ENCODE results near the gene PIGM.

PIGM gene

DNA sequence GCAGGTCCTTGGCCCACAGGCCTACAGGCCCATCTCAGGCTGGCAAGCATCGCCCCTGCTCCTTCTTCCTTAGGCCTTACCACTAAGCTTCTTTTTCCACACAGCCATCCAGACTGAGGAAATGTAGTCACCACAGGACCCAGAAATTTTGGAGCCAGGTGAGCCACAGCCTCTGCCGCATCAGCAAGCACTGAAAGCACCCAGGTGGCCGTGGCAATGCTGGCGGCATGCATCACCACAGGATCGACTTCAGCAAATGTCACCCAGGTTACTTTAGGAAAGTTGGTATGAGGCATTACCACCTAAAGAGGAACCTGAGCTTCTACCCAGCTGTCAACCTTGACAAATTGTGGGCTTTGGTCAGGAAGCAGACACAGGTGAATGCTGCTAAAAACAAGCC, 11.6 kb downstream of the PIGM start:
- DNase-seq, result no peak

DNA sequence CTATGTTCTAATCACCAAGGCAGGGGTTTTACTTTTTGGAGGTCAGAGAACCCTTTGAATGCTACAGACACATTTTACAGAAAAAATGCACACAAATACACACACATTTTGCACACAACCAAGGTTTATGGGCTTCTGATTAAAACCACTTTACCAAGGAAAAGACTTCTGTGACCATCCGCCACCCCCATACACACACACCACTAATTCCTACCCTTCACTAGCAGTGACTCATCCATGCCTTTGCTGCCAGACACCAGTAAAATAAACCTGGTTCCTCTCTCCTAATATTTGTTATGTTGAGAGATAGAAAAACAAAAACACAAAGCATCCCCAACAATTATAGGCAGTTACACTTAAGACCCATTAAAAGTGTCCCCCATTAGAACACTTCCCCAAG, 12.9 kb downstream of the PIGM start:
- no peak for DNase-seq

DNA sequence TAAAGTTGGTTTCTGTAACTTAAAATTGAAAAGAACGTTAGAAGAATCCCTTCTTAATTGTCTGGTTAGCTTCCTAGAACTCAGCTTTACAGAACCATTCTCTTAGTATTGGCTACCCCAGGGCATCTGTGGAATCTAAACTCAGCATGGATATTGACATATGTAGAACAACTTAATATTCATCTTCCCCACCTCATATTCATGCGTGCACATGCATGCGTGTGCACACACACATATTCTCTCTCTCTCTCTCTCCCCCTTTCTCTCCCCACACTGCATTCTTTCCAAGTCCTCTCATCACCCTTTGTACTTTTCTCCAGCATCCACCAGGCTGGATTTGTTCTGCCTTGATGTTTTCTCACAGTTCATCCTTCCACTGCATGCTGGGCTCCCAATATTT, 13.4 kb downstream of the PIGM start:
- DNase-seq, result no peak

DNA sequence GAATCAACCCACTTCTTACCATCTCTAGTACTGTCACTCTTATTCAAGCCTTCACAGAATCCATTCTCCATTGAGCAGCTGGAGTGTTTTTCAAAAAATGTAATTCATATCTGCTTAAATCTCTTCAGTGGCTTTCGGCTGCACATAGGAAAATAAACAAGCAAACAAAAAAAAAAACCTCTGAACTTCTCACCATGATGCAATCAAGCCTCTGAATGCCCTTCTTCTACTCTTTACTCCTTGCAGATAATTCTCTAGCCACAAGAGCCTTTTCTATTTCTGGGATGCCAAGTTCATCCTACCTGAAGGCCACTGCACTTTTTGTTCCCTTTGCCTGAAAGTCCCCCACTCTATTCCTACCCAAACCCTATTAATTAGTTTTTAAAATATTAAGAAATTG, 14.2 kb downstream of the PIGM start:
- no peak for DNase-seq

DNA sequence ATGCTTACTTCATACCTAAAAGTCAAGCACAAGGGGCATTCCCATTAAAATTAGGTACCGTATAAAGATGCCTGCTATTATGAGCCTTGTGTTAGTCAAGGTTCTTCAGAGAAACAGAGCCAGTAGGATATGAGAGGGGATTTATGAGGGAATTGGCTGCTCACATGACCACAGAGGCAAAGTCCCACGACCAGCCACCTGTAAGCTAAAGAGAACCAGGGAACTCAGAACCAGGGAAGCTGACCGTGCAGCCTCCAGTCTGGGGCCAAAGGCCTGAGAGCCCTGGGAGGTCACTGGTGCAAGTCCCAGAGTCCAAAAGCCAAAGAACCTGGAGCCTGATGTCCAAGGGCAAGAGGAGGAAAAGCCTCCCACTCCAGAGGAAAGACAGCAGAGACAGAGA, 20.0 kb downstream of the PIGM start:
- no peak for DNase-seq

DNA sequence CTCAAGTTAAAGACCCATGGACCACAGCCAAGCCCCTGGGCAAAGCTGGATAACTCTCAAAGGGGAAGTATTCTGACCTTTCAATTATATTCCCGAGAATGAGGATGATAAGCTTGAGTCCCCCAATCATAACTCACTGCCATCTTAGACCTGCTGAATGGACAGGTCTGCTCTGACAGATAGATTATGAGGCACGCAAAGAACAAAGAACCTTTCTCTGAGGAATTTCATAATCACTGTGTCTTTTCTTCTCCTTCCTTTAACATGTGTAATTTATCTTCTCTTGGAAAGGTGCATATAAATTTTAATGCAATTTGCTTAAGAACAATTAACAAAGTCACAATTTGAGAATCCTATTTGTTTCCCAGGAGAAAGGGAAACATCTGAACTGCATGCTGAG, 22.0 kb downstream of the PIGM start:
- DNase-seq, result no peak

DNA sequence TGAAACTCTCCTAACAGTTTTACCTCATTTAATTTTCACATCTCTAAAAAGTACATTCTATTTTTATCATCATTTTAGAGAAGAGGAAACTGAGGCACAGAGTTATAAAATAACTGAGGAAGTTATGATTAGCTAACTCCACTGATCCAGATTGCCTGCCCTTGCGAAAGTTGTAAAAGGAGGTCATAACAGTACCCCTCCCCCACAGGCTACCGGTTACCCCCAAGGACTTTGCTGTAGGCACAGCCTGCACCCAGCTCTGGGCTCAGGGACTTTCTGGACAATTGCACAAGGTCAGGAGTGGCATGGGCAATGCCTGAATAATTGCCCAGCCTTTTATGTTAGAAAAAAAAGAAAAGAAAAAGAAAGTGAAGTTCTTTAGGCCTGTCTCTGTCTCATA, 22.7 kb downstream of the PIGM start:
- no peak for DNase-seq

DNA sequence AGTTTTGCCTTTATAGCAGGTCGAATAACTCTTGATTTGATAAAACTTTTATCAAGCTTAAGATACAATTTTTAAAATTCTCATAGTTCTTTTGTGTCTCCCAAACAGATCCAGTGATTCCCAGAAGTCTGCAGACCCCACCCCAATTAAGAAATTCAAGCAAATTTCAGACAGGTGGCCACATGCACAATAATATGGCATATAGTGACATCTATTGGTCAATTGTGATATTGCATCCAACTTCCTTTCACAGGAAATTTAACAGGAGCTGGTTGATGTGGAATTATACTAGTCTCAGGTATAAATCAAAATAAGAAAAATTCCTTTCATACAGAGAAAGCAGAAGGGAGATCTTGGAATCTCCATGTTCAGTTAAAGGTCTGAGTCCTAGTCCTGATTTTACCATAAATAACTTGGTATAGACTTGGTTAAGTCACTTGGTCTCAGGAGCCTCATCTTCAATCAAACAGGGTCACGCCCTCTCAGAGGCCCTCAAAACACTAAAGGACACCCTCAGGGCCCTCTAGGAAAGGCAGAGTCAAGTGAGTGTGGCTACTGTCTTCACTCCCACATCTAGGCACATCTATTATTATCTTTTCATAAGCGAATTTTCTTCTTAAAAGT, 24.1 kb downstream of the PIGM start:
- DNase-seq, result no peak

- DNase-seq, result peak; percentile 24
Observed at GRCh38 chr1:160006312-160006940, 25.4 kb downstream of the PIGM start.

DNA sequence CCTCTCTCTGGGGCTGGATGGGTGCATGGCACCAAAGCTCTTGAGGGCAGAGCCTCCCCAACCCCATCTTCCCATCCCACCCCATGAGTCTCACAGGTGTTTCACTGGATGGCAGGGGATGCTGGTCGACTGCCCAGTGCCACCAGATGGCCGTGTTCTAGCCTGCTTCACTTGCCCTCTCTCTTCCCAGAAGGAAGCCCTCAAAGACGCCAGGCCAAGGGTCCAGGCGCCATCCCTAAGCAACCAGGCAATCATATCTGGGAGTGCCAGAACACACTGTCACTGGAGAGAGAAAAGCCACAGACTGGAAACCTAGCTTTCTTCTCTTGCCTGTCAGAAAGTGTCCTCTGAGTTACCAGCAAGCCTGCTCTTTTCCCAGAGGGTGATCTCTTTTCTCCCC, 26.7 kb downstream of the PIGM start:
- no peak for DNase-seq

GRCh38 chr1:160004425-160004824, 27.4 kb downstream of the PIGM start:
- DNase-seq, result no peak

DNA sequence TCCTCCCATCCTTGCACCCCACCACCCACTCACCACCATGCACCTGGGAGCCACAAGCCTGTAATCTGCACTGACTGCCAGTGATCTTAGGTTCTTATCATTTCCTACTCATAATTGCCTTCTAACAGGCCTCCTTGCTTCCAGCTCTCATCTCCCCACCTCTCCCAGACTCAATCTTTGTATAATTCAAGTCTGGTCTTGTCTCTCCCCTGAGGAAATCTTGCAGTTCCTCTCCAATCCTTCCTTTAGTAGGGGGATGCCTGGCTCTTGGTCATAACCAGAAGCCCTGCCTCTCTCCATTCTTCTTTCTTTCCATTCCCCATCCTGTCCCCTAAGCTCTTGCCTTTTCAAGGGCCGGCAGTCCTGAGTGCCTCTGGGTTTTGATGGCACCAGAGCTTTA, 27.8 kb downstream of the PIGM start:
- no peak for DNase-seq

- no peak for DNase-seq
Observed at GRCh38 chr1:160001440-160001839, 30.4 kb downstream of the PIGM start.

- DNase-seq, result no peak
Observed at GRCh38 chr1:159999204-159999603, 32.6 kb downstream of the PIGM start.

DNA sequence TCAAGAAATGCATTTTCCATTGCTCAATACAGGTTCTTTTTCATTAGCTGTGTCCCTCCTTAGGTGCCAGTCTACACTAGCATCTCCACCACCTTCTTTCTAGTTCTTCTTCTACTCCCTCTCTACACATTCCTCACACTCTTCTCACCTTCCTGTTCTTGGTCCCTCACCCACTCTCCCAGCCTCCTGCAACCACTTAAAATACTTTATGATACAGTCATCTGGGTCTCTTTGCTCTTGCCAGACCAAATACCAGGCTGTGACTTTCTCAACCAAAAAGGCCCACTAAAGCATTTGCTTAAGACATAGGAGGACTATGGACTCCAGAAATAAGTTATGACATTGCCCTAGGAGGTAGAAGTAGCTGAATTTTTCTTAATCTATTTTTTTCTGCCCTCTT, 35.1 kb downstream of the PIGM start:
- DNase-seq, result no peak

DNA sequence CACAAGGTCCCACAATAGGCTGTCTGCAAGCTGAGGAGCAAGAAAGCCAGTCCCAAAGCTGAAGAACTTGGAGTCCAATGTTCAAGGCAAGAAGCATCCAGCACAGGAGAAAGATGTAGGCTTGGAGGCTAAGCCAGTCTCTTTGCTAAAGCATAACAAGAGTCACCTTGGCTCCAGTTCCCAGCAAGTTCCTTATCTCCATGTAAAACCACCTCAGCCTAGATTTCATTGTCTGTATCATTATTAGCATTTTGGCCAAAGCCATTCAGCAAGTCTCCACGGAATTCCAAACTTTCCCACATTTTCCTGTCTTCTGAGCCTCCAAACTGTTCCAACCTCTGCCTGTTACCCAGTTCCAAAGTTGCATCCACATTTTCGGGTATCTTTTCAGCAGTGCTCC, 36.9 kb downstream of the PIGM start:
- DNase-seq, result no peak

- DNase-seq, result no peak
Observed at GRCh38 chr1:159993911-159994310, 37.9 kb downstream of the PIGM start.

GRCh38 chr1:159992161-159992560, 39.6 kb downstream of the PIGM start:
- no peak for DNase-seq

DNA sequence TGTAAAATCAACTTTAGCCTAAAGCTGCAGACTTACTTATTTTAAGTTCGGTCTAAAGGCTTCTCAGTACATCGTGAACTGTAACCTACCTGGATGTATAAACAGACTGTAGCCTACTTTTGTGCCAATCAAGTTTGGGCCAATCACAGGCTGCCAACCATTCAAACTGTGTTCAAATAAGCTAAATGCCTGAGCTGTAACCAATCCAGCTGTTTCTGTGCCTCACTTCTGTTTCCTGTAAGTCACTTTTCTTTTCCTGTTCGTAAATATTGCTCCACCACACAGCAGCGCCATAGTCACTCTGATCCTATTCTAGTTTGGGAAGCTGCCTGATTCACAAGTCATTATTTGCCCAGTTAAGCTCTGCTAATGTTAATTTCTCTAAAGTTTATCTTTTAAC, 40.3 kb downstream of the PIGM start:
- no peak for DNase-seq

- DNase-seq, result no peak
Observed at GRCh38 chr1:159990005-159990404, 41.8 kb downstream of the PIGM start.

DNA sequence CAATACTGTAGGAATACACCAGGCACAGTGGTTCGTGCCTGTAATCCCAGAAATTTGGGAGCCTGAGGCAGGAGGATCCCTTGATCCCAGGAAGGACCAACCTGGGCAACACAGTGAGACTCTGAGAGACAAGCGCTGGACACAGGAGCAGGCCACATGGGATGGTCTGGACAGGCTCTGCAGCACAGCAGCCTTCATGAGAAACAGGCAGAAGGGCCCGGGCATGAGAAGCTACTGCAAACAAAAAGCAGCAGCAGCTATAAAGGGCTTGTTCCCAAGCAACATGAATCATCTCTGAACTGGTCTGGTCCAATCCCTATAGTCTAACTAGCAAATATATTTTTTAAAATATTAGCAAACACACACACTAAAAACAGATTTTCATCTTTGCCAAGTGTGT, 42.2 kb downstream of the PIGM start:
- no peak for DNase-seq

DNA sequence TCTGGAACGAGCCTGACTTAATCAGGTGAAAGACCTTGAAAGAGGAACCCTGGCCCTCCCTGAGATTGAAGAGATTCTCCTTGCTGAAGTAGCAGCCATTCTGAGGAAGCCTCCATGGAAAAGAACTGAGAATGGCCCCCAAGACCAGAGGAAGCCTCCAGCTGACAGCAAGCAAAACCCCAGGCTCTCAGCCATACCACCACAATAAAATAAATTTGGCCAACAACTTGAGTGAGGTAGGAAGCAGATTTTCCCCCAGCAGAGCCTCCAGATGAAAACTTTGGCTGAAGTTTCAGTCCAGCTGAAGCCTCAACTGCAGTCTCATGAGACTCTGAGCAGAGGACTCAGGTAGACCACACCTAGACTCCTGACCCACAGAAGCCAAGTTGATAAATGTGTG, 43.8 kb downstream of the PIGM start:
- no peak for DNase-seq

GRCh38 chr1:159987186-159987585, 44.6 kb downstream of the PIGM start:
- DNase-seq, result no peak

GRCh38 chr1:159986531-159986930, 45.3 kb downstream of the PIGM start:
- DNase-seq, result no peak

DNA sequence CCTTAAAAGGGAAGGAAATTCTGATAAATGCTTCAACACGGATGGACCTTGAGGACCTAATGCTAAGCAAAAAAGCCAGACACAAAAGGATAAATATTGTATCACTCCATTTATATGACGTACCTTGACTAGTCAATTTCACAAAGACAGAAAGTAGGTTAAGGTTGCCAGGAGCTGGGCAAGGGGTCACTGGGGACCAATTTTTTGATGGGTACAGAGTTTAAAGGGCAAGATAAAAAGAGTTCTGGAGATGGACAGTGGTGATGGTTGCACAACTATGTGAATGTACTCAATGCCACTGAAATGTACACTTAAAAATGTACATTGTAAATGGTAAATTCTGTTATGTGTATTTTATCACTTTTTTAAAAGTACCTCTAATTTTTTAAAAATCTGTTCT, 45.7 kb downstream of the PIGM start:
- DNase-seq, result no peak

All from activated gamma-delta T cell (primary cell).